Osteoblast (primary cell): ENCODE measurements around the gene LRRC9. TPM values are rescaled to one million over a fixed set of nuclear protein-coding genes. Genes with fewer than 3 reads are reported as not detected.
"Not testable (repeated sequence)": the region's sequence is repeated elsewhere in the genome, so short reads cannot be mapped to it uniquely, and the experiment has no call there.

Source experiments
- DNase-seq: peaks from one replicate; pipeline ENCODE4 v3.0.0; 2011; ENCODE audit warnings: low spot score, mixed read lengths; ENCODE audit not compliant: insufficient read length; ENCODE audit errors: missing footprints
- H2AFZ ChIP-seq: 2 replicates; pipeline ENCODE4 v1.6.0; 2011; ENCODE audit warnings: mild to moderate bottlenecking, low read length
- H3K27ac ChIP-seq: 2 replicates; pipeline ENCODE4 v1.5.1; 2011; ENCODE audit warnings: mild to moderate bottlenecking, low read depth, low read length, moderate library complexity
- H3K27me3 ChIP-seq: 2 replicates; pipeline ENCODE4 v1.6.0; 2012; ENCODE audit warnings: mild to moderate bottlenecking, control low read depth, inconsistent platforms, low read length, moderate library complexity; ENCODE audit not compliant: insufficient read depth
- H3K36me3 ChIP-seq: 2 replicates; pipeline ENCODE4 v1.5.1; 2011; ENCODE audit warnings: mild to moderate bottlenecking, low read length, control low read depth, moderate library complexity; ENCODE audit not compliant: insufficient read depth
- H3K4me1 ChIP-seq: 2 replicates; pipeline ENCODE4 v1.5.1; 2011; ENCODE audit warnings: mild to moderate bottlenecking, low read length, control low read depth, moderate library complexity; ENCODE audit not compliant: insufficient read depth
- H3K4me2 ChIP-seq: 2 replicates; pipeline ENCODE4 v1.6.0; 2011; ENCODE audit warnings: mild to moderate bottlenecking, low read length; ENCODE audit not compliant: insufficient read depth
- H3K4me3 ChIP-seq: fragments of 200-600 bp; sonication (generic); 3 replicates; pipeline ENCODE4 v1.5.1; 2012; ENCODE audit warnings: mild to moderate bottlenecking, low read length, inconsistent platforms; ENCODE audit not compliant: insufficient read depth
- H3K79me2 ChIP-seq: 2 replicates; pipeline ENCODE4 v1.6.0; 2012; ENCODE audit warnings: mild to moderate bottlenecking, low read length, control low read depth, inconsistent platforms; ENCODE audit not compliant: insufficient read depth
- H3K9me3 ChIP-seq: 2 replicates; pipeline ENCODE4 v1.5.1; 2011; ENCODE audit warnings: low read depth, low read length, control low read depth
- H4K20me1 ChIP-seq: 2 replicates; pipeline ENCODE4 v1.6.0; 2012; ENCODE audit warnings: mild to moderate bottlenecking, low read length, control low read depth; ENCODE audit not compliant: insufficient read depth
- CTCF ChIP-seq: IDR thresholded peaks from 2 replicates; pipeline ENCODE4 v1.5.1; 2011; ENCODE audit warnings: mild to moderate bottlenecking, low read depth, low read length, moderate library complexity; ENCODE audit errors: extremely low read depth
- total RNA-seq: library from RNA; depleted of rRNA; stranded (reverse); fragments of >200 nt; gene quantifications from 2 replicates; pipeline ENCODE4 v1.2.3, GENCODE V29; 2012

LRRC9 gene
- total RNA-seq, 1 donor, result not detected

GRCh38 chr14:59931237-59931636 is 11.3 kb downstream of the LRRC9 start:
- no peak for DNase-seq

GRCh38 chr14:59936145-59936544 is 16.2 kb downstream of the LRRC9 start:
- no peaks in the 10 kb centered on the region for H4K20me1 ChIP-seq
- H3K4me1 ChIP-seq, result no peaks in the 10 kb centered on the region
- no peaks in the 10 kb centered on the region for H3K79me2 ChIP-seq
- H3K4me3 ChIP-seq, result no peak overlapping the region
- no peak for DNase-seq
- H3K36me3 ChIP-seq, result no peaks in the 10 kb centered on the region
- H3K9me3 ChIP-seq, result no peaks in the 10 kb centered on the region
- H3K27me3 ChIP-seq, result no peaks in the 10 kb centered on the region
- no peak overlapping the region for H2AFZ ChIP-seq
- H3K27ac ChIP-seq, result no peak overlapping the region
- no peak overlapping the region for H3K4me2 ChIP-seq
- TF ChIP-seq CTCF, result no peak

More at GRCh38 chr14:59931237-59931636, 11.3 kb downstream of the LRRC9 start:
- TF ChIP-seq CTCF, result no peak
- Histone ChIP-seq H3K4me2 (no peak overlapping the region), H2AFZ (no peak overlapping the region), H3K9me3 (no peaks in the 10 kb centered on the region), H3K79me2 (no peaks in the 10 kb centered on the region), H4K20me1 (no peaks in the 10 kb centered on the region), H3K4me3 (no peak overlapping the region), H3K27me3 (no peaks in the 10 kb centered on the region), H3K36me3 (no peaks in the 10 kb centered on the region), H3K4me1 (no peaks in the 10 kb centered on the region), H3K27ac (no peak overlapping the region)

GRCh38 chr14:59939828-59940227 is 19.9 kb downstream of the LRRC9 start:
- DNase-seq, result no peak
- H3K36me3 ChIP-seq, result no peaks in the 10 kb centered on the region
- no peak overlapping the region for H3K4me2 ChIP-seq
- H3K27ac ChIP-seq, result no peak overlapping the region
- no peak overlapping the region for H2AFZ ChIP-seq
- no peaks in the 10 kb centered on the region for H3K9me3 ChIP-seq
- no peaks in the 10 kb centered on the region for H3K79me2 ChIP-seq
- H3K27me3 ChIP-seq, result no peaks in the 10 kb centered on the region
- H4K20me1 ChIP-seq, result no peaks in the 10 kb centered on the region
- TF ChIP-seq CTCF, result no peak
- H3K4me1 ChIP-seq, result no peaks in the 10 kb centered on the region
- H3K4me3 ChIP-seq, result no peak overlapping the region

GRCh38 chr14:59942296-59942862 is 22.4 kb downstream of the LRRC9 start:
- not testable (repeated sequence) for H3K4me1 ChIP-seq, H3K27ac ChIP-seq, DNase-seq, H3K27me3 ChIP-seq, H3K79me2 ChIP-seq, H3K4me2 ChIP-seq, H3K36me3 ChIP-seq, H2AFZ ChIP-seq, H3K9me3 ChIP-seq, H3K4me3 ChIP-seq, H4K20me1 ChIP-seq
